ENCODE measurements around the gene NELL2.

The NELL2 gene

GRCh38 chr12:44581642-44582242, 294.4 kb downstream of the NELL2 start:
- H3K4me2 ChIP-seq (ENCODE audit: low read length), result no peak overlapping the region

GRCh38 chr12:44574586-44574985, 301.5 kb downstream of the NELL2 start:
- Histone ChIP-seq H3K4me1 (ENCODE audit: control insufficient read depth, low read length) (no peaks in the 10 kb centered on the region), H3K9me3 (ENCODE audit: control insufficient read depth, insufficient read depth, low read length) (no peaks in the 10 kb centered on the region), H3K36me3 (ENCODE audit: control insufficient read depth, low read length) (no peaks in the 10 kb centered on the region), H4K20me1 (ENCODE audit: control insufficient read depth, insufficient read depth, low read depth, low read length) (no peaks in the 10 kb centered on the region), H3K4me3 (ENCODE audit: low read length) (no peak overlapping the region), H3F3A (ENCODE audit: control insufficient read depth, insufficient read depth) (no peaks in the 10 kb centered on the region), H3K27me3 (ENCODE audit: control insufficient read depth, low read length) (no peaks in the 10 kb centered on the region), H3K9me2 (replicated peaks; ENCODE audit: control insufficient read depth, low read length) (no peaks in the 10 kb centered on the region), H3K27ac (ENCODE audit: low read depth, low read length) (no peak overlapping the region), H3K79me2 (ENCODE audit: control insufficient read depth, low read length) (no peaks in the 10 kb centered on the region), H3K4me2 (ENCODE audit: low read length) (no peak overlapping the region)
- no peak for TF ChIP-seq EZH2phosphoT487 (IDR thresholded peaks at IDR 0.05; ENCODE audit: borderline replicate concordance, low read length)
- no peak for TF ChIP-seq CTCF (IDR thresholded peaks at IDR 0.05; ENCODE audit: low read depth, low read length, poor library complexity, severe bottlenecking)

More at GRCh38 chr12:44581642-44582242, 294.4 kb downstream of the NELL2 start:
- Histone ChIP-seq H3F3A (ENCODE audit: control insufficient read depth, insufficient read depth) (no peaks in the 10 kb centered on the region), H4K20me1 (ENCODE audit: control insufficient read depth, insufficient read depth, low read depth, low read length) (no peaks in the 10 kb centered on the region), H3K9me3 (ENCODE audit: control insufficient read depth, insufficient read depth, low read length) (no peaks in the 10 kb centered on the region), H3K36me3 (ENCODE audit: control insufficient read depth, low read length) (no peaks in the 10 kb centered on the region), H3K27me3 (ENCODE audit: control insufficient read depth, low read length) (no peaks in the 10 kb centered on the region), H3K79me2 (ENCODE audit: control insufficient read depth, low read length) (no peaks in the 10 kb centered on the region), H3K4me1 (ENCODE audit: control insufficient read depth, low read length) (no peaks in the 10 kb centered on the region), H3K9me2 (replicated peaks; ENCODE audit: control insufficient read depth, low read length) (no peaks in the 10 kb centered on the region), H3K4me3 (ENCODE audit: low read length) (no peak overlapping the region), H3K27ac (ENCODE audit: low read depth, low read length) (no peak overlapping the region)
- TF ChIP-seq EZH2phosphoT487 (IDR thresholded peaks at IDR 0.05; ENCODE audit: borderline replicate concordance, low read length) (no peak), CTCF (IDR thresholded peaks at IDR 0.05; ENCODE audit: low read depth, low read length, poor library complexity, severe bottlenecking) (no peak)

DNA sequence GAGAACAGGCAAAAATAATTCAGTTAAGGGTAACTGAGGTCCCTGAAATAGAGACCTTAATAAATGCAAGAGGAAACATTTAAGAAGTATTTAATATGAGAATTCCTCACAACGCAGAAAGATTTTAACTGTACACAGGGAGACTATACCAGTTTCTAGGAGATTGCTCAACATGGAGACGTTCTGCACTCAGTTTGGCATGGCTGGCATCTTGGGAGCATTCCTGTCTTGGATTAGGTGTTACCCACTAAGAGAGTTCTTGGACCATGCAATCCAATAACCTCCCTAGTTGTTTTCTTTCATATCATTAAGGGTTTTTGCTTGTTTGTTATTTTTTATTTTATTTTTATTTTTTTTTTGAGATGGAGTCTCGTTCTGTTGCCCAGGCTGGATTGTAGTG, 302.4 kb downstream of the NELL2 start:
- Histone ChIP-seq H3K79me2 (ENCODE audit: control insufficient read depth, low read length) (no peaks in the 10 kb centered on the region), H3K4me3 (ENCODE audit: low read length) (no peak overlapping the region), H3K27me3 (ENCODE audit: control insufficient read depth, low read length) (no peaks in the 10 kb centered on the region), H3F3A (ENCODE audit: control insufficient read depth, insufficient read depth) (no peaks in the 10 kb centered on the region), H3K9me2 (replicated peaks; ENCODE audit: control insufficient read depth, low read length) (no peaks in the 10 kb centered on the region), H4K20me1 (ENCODE audit: control insufficient read depth, insufficient read depth, low read depth, low read length) (no peaks in the 10 kb centered on the region), H3K27ac (ENCODE audit: low read depth, low read length) (no peak overlapping the region), H3K4me2 (ENCODE audit: low read length) (no peak overlapping the region), H3K4me1 (ENCODE audit: control insufficient read depth, low read length) (no peaks in the 10 kb centered on the region), H3K9me3 (ENCODE audit: control insufficient read depth, insufficient read depth, low read length) (no peaks in the 10 kb centered on the region), H3K36me3 (ENCODE audit: control insufficient read depth, low read length) (no peaks in the 10 kb centered on the region)
- no peak for TF ChIP-seq EZH2phosphoT487 (IDR thresholded peaks at IDR 0.05; ENCODE audit: borderline replicate concordance, low read length)
- TF ChIP-seq CTCF (IDR thresholded peaks at IDR 0.05; ENCODE audit: low read depth, low read length, poor library complexity, severe bottlenecking), result no peak

All from DOHH2 (cell line).